ENCODE measurements around the gene TTC34. TPM values are rescaled to one million over a fixed set of nuclear protein-coding genes. Genes with fewer than 3 reads are reported as not detected.

The TTC34 gene
- total RNA-seq, 4 donors from 2014 or later: 0.14 to 6.0 (median 0.75) TPM

DNA sequence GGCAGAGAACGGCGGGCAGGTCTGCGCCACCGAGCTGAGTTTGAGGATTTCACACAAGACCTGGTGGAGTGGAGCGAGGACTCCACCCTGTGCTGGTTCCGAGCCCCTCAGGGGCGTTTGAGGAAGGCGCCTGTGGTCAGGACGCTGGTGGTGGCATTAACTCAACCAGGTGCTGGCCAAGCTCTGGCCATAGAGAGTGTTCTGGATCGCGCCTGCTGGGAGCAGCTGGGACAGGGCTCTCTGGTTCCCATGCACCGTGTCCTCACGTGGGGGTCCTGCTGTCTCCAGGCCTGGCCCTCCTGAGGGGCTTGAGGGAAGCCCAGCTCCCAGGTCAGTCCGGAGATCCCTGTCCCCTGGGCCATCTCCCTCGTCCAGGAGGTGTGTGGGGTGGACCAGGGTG, 24.8 kb upstream of the TTC34 start:
- TF ChIP-seq POLR2AphosphoS5 (IDR thresholded peaks at IDR 0.05): no peak
- no peak for TF ChIP-seq EP300 (IDR thresholded peaks at IDR 0.05; ENCODE audit: low read depth)
- TF ChIP-seq POLR2A (IDR thresholded peaks at IDR 0.05): no peak
- TF ChIP-seq, protein P1, sequence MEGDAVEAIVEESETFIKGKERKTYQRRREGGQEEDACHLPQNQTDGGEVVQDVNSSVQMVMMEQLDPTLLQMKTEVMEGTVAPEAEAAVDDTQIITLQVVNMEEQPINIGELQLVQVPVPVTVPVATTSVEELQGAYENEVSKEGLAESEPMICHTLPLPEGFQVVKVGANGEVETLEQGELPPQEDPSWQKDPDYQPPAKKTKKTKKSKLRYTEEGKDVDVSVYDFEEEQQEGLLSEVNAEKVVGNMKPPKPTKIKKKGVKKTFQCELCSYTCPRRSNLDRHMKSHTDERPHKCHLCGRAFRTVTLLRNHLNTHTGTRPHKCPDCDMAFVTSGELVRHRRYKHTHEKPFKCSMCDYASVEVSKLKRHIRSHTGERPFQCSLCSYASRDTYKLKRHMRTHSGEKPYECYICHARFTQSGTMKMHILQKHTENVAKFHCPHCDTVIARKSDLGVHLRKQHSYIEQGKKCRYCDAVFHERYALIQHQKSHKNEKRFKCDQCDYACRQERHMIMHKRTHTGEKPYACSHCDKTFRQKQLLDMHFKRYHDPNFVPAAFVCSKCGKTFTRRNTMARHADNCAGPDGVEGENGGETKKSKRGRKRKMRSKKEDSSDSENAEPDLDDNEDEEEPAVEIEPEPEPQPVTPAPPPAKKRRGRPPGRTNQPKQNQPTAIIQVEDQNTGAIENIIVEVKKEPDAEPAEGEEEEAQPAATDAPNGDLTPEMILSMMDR (IDR thresholded peaks at IDR 0.05): no peak
- H3K4me1 ChIP-seq: no peaks in the 10 kb centered on the region
- no peak for DNase-seq
- intact Hi-C loops (cut with DNase I; ENCODE audit: low total_unique reads): no loop called here
- no peak overlapping the region for H3K27ac ChIP-seq
- in situ Hi-C loops (cut with MboI; ENCODE audit: low pct_ligation_motif_present in 1 of 4, low pct_unique_long_range_greater_than_20kb in 1 of 4, low sequenced_read_pairs in 3 of 4): loop anchor here in 1 of 4 donors (25.0 kb wide), 1 partner anchor 611 kb away; no protein-coding TSS in a partner anchor
- no peak overlapping the region for H3K4me3 ChIP-seq
- peaks cover 14% of the 10 kb centered on the region for H3K27me3 ChIP-seq
- WGBS, 2 donors (ENCODE audit: low coverage in 1 of 2): 82% methylated on average over 12 of the region's 15 CpGs; no CpG with 5 or more reads in 1 of the 2 donors
- H3K9me3 ChIP-seq: no peaks in the 10 kb centered on the region
- H3K36me3 ChIP-seq: no peaks in the 10 kb centered on the region

DNA sequence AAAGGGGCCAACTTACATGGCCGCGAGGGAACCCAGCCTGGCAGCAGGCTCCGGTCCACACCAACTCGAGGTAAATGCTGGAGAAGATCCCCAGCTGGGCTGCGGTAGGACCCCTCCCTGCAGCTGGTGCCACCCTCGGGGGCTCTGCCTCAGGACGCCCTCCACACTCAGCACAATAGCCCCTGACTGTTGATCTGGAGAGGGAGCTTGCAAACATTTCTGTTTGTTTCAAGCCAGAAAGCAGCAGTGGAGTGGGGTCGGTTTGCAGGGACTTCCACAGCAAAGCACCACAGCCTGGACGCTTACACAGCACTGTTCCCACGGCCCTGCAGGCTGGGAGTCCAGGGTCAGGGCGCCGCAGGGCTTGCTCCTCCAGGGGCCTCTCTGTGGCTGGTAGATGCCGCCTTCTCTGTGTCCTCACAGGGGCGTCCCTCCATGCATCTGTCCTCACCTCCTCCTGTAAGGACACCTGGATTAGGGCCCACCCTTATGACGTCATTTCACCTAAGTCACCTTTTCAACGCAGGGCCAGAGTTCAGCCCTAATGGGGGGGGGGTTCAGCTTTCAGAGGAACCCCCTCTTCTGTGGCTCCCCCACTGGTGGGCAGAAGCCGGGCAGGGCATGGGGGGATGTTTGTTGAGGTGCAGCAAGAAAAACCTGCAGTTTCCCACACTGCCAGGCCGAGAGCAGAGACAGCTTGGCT, 24.1 kb upstream of the TTC34 start:
- Histone ChIP-seq H3K4me1 (no peaks in the 10 kb centered on the region), H3K27me3 (peaks cover 17% of the 10 kb centered on the region), H3K27ac (no peak overlapping the region), H3K9me3 (no peaks in the 10 kb centered on the region), H3K4me3 (no peak overlapping the region), H3K36me3 (no peaks in the 10 kb centered on the region)
- no peak for TF ChIP-seq EP300 (IDR thresholded peaks at IDR 0.05; ENCODE audit: low read depth)
- TF ChIP-seq POLR2A (IDR thresholded peaks at IDR 0.05): no peak
- TF ChIP-seq, protein P1 (IDR thresholded peaks at IDR 0.05): no peak
- no peak for TF ChIP-seq POLR2AphosphoS5 (IDR thresholded peaks at IDR 0.05)
- in situ Hi-C loops (cut with MboI; ENCODE audit: low pct_ligation_motif_present in 1 of 4, low pct_unique_long_range_greater_than_20kb in 1 of 4, low sequenced_read_pairs in 3 of 4): loop anchor here in 1 of 4 donors (25.0 kb wide), 1 partner anchor 612 kb away; no protein-coding TSS in a partner anchor
- intact Hi-C loops (cut with DNase I; ENCODE audit: low total_unique reads): no loop called here
- WGBS, 2 donors (ENCODE audit: low coverage in 1 of 2): 65% methylated on average over 18 of the region's 18 CpGs; no CpG with 5 or more reads in 1 of the 2 donors
- no peak for DNase-seq

DNA sequence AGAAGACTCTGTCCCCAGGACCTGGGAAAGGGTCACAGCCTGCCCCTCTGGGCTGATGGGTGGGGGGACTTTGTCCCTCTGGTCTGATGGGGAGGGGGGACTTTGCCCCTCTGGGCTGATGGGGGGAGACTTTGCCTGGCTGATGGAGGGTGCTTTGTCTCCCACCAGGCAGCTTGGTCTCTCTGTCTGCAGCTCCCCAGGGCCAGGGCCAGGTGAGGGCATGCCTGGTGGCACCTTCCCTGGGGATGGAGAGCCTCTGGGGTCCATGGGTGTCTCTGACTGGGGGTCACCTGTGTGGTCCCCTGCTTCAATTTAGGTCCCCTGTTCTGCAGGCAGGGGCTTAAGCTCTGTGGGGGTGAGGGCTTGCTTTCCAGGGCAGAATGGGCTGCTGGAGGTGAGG, 23.5 kb upstream of the TTC34 start:
- intact Hi-C loops (cut with DNase I; ENCODE audit: low total_unique reads): no loop called here

GRCh38 chr1:2823921-2824610, 22.6 kb upstream of the TTC34 start:
- peaks cover 17% of the 10 kb centered on the region for H3K27me3 ChIP-seq
- H3K4me3 ChIP-seq: no peak overlapping the region
- H3K9me3 ChIP-seq: no peaks in the 10 kb centered on the region
- no peaks in the 10 kb centered on the region for H3K4me1 ChIP-seq
- TF ChIP-seq, protein P1 (IDR thresholded peaks at IDR 0.05): no peak
- TF ChIP-seq POLR2A (IDR thresholded peaks at IDR 0.05) (no peak), EP300 (IDR thresholded peaks at IDR 0.05; ENCODE audit: low read depth) (no peak), POLR2AphosphoS5 (IDR thresholded peaks at IDR 0.05) (no peak)
- in situ Hi-C loops (cut with MboI; ENCODE audit: low pct_ligation_motif_present in 1 of 4, low pct_unique_long_range_greater_than_20kb in 1 of 4, low sequenced_read_pairs in 3 of 4): no loop called here
- H3K27ac ChIP-seq: no peak overlapping the region
- intact Hi-C loops (cut with DNase I; ENCODE audit: low total_unique reads): no loop called here
- whole genome bisulfite sequencing, 2 donors (ENCODE audit: low coverage in 1 of 2): 60 to 71% methylated on average over 1 to 22 of the region's 22 CpGs
- no peaks in the 10 kb centered on the region for H3K36me3 ChIP-seq
- no peak for DNase-seq

More for the DNA sequence above, 23.5 kb upstream of the TTC34 start:
- H3K4me3 ChIP-seq: no peak overlapping the region
- no peaks in the 10 kb centered on the region for H3K36me3 ChIP-seq
- no peak overlapping the region for H3K27ac ChIP-seq
- H3K27me3 ChIP-seq: peaks cover 17% of the 10 kb centered on the region
- TF ChIP-seq POLR2A (IDR thresholded peaks at IDR 0.05) (no peak), EP300 (IDR thresholded peaks at IDR 0.05; ENCODE audit: low read depth) (no peak), POLR2AphosphoS5 (IDR thresholded peaks at IDR 0.05) (no peak)
- TF ChIP-seq, protein P1 (IDR thresholded peaks at IDR 0.05): no peak
- H3K4me1 ChIP-seq: no peaks in the 10 kb centered on the region
- in situ Hi-C loops (cut with MboI; ENCODE audit: low pct_ligation_motif_present in 1 of 4, low pct_unique_long_range_greater_than_20kb in 1 of 4, low sequenced_read_pairs in 3 of 4): loop anchor here in 1 of 4 donors (25.0 kb wide), 1 partner anchor 612 kb away; no protein-coding TSS in a partner anchor
- no peaks in the 10 kb centered on the region for H3K9me3 ChIP-seq
- DNase-seq: no peak
